Fibroblast of lung (primary cell): Measurements from ENCODE around the gene S100A9.

Source experiments
- EZH2 ChIP-seq: IDR thresholded peaks from 2 replicates; pipeline ENCODE4 v1.5.1; 2012; ENCODE audit warnings: low read length, control low read depth, mild to moderate bottlenecking; ENCODE audit errors: missing control alignments
- TF ChIP-seq, protein P1 (sequence below), 2 donors: IDR thresholded peaks in 1 of 2; conservative IDR thresholded peaks in 1 of 2; 1 replicate in 1 of 2; 2 replicates in 1 of 2; pipeline ENCODE4 v1.5.1; 2011 to 2012; ENCODE audit warnings: low read length in 2 of 2, control low read depth in 1 of 2, inconsistent platforms in 1 of 2, low read depth in 1 of 2, mild to moderate bottlenecking in 1 of 2

DNA sequence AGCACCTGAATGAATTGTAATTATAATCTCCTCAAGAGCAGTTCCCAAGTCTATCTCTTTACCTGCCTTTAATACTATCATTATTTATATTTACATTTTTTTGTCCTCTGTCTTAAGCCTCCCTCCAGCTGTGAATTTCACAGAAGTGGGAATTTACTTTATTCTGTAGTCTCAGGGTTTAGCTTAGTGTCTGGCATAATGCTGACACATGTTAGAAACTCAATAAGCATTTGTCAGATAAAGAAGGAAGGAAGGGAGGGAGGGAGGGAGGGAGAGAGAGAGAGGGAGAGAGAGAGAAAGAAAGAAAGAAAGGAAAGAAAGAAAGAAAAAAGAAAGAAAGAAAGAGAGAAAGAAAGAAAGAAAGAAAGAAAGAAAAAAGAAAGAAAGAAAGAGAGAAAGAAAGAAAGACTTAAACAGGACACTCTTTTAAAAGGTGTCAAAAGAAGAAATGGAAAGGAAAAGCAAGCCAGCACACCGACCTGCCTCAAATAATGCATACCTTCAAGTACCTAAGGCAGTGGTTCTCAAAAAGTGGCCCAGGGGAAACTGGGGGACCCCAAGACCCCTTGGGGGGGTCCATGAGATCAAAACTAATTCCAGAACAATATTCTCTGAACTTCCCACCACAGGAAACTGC is 7.2 kb upstream of the S100A9 start:
- TF ChIP-seq, protein P1, sequence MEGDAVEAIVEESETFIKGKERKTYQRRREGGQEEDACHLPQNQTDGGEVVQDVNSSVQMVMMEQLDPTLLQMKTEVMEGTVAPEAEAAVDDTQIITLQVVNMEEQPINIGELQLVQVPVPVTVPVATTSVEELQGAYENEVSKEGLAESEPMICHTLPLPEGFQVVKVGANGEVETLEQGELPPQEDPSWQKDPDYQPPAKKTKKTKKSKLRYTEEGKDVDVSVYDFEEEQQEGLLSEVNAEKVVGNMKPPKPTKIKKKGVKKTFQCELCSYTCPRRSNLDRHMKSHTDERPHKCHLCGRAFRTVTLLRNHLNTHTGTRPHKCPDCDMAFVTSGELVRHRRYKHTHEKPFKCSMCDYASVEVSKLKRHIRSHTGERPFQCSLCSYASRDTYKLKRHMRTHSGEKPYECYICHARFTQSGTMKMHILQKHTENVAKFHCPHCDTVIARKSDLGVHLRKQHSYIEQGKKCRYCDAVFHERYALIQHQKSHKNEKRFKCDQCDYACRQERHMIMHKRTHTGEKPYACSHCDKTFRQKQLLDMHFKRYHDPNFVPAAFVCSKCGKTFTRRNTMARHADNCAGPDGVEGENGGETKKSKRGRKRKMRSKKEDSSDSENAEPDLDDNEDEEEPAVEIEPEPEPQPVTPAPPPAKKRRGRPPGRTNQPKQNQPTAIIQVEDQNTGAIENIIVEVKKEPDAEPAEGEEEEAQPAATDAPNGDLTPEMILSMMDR (conservative IDR thresholded peaks at IDR 0.05 in 1 of 2, IDR thresholded peaks at IDR 0.05 in 1 of 2; ENCODE audit: low read depth in 1 of 2, low read length in 2 of 2): no peak
- no peak for TF ChIP-seq EZH2
